ENCODE results near the gene DBX1. TPM values are rescaled to one million over a fixed set of nuclear protein-coding genes. Genes with fewer than 3 reads are reported as not detected.

The DBX1 gene
- total and polyA plus RNA-seq, 2 experiments from 2014 or later: not detected

DNA sequence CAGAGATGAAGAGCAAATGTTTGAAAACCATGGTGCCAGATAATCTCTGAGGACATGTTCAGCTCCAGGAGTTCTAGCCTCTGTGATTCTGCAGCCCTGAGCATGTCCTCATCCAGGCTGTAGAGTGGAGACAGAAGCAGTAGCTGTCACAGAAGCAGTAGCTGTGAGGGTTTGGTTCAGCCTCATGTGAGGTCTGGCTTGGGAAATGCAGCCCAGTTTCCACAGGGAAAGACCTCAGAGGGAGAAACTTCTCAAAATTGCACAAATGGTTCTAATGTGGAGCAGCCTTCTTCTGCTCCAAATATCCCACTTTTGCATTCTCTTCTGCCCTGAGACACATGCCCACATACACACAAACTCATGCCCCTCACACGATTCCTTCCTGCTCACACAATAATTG is 48.4 kb downstream of the DBX1 start:
- Mint-ChIP-seq H3K4me1 (no peaks in the 10 kb centered on the region; the same call in 2 of the 3 replicates), H3K9me3 (no peaks in the 10 kb centered on the region), H3K27me3 (ENCODE audit: insufficient read depth, low read depth, poor library complexity) (peaks cover 4% of the 10 kb centered on the region), H3K27ac (no peak overlapping the region), H3K36me3 (ENCODE audit: low read depth) (peaks cover 84% of the 10 kb centered on the region), H3K4me3 (no peak overlapping the region)
- Histone ChIP-seq H3K9me2 (ENCODE audit: insufficient read depth) (no peaks in the 10 kb centered on the region), H3K4me2 (no peak overlapping the region), H3F3A (replicated peaks; ENCODE audit: low read depth) (no peaks in the 10 kb centered on the region), H4K20me1 (replicated peaks; ENCODE audit: insufficient read depth) (peaks cover 12% of the 10 kb centered on the region; the same call in 1 of the 2 replicates), H3K27ac (ENCODE audit: low read depth) (no peak overlapping the region), H3K27me3 (ENCODE audit: insufficient read depth) (no peaks in the 10 kb centered on the region), H3K79me2 (replicated peaks; ENCODE audit: insufficient read depth) (no peaks in the 10 kb centered on the region), H2AFZ (no peak overlapping the region), H3K4me1 (ENCODE audit: insufficient read depth) (no peaks in the 10 kb centered on the region), H3K36me3 (ENCODE audit: insufficient read depth) (peaks cover 10% of the 10 kb centered on the region; the same call in 1 of the 2 replicates), H3K4me3 (no peak overlapping the region)
- DNase-seq (ENCODE audit: low spot score): no peak
- TF ChIP-seq NANOG (IDR thresholded peaks at IDR 0.05; ENCODE audit: borderline replicate concordance): no peak
- no peak for TF ChIP-seq EZH2phosphoT487 (IDR thresholded peaks at IDR 0.05; ENCODE audit: unreplicated experiment)
- no peak for TF ChIP-seq JUNB (IDR thresholded peaks at IDR 0.05; ENCODE audit: unreplicated experiment)
- no peak for TF ChIP-seq CREB1 (CRISPR knock-in tag; IDR thresholded peaks at IDR 0.05; ENCODE audit: low read depth)
- TF ChIP-seq, protein P1, sequence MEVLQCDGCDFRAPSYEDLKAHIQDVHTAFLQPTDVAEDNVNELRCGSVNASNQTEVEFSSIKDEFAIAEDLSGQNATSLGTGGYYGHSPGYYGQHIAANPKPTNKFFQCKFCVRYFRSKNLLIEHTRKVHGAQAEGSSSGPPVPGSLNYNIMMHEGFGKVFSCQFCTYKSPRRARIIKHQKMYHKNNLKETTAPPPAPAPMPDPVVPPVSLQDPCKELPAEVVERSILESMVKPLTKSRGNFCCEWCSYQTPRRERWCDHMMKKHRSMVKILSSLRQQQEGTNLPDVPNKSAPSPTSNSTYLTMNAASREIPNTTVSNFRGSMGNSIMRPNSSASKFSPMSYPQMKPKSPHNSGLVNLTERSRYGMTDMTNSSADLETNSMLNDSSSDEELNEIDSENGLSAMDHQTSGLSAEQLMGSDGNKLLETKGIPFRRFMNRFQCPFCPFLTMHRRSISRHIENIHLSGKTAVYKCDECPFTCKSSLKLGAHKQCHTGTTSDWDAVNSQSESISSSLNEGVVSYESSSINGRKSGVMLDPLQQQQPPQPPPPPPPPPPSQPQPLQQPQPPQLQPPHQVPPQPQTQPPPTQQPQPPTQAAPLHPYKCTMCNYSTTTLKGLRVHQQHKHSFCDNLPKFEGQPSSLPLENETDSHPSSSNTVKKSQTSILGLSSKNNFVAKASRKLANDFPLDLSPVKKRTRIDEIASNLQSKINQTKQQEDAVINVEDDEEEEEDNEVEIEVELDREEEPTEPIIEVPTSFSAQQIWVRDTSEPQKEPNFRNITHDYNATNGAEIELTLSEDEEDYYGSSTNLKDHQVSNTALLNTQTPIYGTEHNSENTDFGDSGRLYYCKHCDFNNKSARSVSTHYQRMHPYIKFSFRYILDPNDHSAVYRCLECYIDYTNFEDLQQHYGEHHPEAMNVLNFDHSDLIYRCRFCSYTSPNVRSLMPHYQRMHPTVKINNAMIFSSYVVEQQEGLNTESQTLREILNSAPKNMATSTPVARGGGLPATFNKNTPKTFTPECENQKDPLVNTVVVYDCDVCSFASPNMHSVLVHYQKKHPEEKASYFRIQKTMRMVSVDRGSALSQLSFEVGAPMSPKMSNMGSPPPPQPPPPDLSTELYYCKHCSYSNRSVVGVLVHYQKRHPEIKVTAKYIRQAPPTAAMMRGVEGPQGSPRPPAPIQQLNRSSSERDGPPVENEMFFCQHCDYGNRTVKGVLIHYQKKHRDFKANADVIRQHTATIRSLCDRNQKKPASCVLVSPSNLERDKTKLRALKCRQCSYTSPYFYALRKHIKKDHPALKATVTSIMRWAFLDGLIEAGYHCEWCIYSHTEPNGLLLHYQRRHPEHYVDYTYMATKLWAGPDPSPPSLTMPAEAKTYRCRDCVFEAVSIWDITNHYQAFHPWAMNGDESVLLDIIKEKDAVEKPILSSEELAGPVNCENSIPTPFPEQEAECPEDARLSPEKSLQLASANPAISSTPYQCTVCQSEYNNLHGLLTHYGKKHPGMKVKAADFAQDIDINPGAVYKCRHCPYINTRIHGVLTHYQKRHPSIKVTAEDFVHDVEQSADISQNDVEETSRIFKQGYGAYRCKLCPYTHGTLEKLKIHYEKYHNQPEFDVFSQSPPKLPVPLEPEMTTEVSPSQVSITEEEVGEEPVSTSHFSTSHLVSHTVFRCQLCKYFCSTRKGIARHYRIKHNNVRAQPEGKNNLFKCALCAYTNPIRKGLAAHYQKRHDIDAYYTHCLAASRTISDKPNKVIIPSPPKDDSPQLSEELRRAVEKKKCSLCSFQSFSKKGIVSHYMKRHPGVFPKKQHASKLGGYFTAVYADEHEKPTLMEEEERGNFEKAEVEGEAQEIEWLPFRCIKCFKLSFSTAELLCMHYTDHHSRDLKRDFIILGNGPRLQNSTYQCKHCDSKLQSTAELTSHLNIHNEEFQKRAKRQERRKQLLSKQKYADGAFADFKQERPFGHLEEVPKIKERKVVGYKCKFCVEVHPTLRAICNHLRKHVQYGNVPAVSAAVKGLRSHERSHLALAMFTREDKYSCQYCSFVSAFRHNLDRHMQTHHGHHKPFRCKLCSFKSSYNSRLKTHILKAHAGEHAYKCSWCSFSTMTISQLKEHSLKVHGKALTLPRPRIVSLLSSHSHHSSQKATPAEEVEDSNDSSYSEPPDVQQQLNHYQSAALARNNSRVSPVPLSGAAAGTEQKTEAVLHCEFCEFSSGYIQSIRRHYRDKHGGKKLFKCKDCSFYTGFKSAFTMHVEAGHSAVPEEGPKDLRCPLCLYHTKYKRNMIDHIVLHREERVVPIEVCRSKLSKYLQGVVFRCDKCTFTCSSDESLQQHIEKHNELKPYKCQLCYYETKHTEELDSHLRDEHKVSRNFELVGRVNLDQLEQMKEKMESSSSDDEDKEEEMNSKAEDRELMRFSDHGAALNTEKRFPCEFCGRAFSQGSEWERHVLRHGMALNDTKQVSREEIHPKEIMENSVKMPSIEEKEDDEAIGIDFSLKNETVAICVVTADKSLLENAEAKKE (CRISPR knock-in tag; IDR thresholded peaks at IDR 0.05): no peak
- TF ChIP-seq, protein P2, sequence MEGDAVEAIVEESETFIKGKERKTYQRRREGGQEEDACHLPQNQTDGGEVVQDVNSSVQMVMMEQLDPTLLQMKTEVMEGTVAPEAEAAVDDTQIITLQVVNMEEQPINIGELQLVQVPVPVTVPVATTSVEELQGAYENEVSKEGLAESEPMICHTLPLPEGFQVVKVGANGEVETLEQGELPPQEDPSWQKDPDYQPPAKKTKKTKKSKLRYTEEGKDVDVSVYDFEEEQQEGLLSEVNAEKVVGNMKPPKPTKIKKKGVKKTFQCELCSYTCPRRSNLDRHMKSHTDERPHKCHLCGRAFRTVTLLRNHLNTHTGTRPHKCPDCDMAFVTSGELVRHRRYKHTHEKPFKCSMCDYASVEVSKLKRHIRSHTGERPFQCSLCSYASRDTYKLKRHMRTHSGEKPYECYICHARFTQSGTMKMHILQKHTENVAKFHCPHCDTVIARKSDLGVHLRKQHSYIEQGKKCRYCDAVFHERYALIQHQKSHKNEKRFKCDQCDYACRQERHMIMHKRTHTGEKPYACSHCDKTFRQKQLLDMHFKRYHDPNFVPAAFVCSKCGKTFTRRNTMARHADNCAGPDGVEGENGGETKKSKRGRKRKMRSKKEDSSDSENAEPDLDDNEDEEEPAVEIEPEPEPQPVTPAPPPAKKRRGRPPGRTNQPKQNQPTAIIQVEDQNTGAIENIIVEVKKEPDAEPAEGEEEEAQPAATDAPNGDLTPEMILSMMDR (conservative IDR thresholded peaks at IDR 0.05; ENCODE audit: low read depth in 2 of 2): no peak
- TF ChIP-seq EZH2 (IDR thresholded peaks at IDR 0.05; ENCODE audit: low read depth, unreplicated experiment): no peak
- no peak for TF ChIP-seq POLR2AphosphoS5 (IDR thresholded peaks at IDR 0.05; ENCODE audit: low read depth)
- TF ChIP-seq ZNF331 (CRISPR knock-in tag; IDR thresholded peaks at IDR 0.05; ENCODE audit: low read depth): no peak
- TF ChIP-seq, protein P3, sequence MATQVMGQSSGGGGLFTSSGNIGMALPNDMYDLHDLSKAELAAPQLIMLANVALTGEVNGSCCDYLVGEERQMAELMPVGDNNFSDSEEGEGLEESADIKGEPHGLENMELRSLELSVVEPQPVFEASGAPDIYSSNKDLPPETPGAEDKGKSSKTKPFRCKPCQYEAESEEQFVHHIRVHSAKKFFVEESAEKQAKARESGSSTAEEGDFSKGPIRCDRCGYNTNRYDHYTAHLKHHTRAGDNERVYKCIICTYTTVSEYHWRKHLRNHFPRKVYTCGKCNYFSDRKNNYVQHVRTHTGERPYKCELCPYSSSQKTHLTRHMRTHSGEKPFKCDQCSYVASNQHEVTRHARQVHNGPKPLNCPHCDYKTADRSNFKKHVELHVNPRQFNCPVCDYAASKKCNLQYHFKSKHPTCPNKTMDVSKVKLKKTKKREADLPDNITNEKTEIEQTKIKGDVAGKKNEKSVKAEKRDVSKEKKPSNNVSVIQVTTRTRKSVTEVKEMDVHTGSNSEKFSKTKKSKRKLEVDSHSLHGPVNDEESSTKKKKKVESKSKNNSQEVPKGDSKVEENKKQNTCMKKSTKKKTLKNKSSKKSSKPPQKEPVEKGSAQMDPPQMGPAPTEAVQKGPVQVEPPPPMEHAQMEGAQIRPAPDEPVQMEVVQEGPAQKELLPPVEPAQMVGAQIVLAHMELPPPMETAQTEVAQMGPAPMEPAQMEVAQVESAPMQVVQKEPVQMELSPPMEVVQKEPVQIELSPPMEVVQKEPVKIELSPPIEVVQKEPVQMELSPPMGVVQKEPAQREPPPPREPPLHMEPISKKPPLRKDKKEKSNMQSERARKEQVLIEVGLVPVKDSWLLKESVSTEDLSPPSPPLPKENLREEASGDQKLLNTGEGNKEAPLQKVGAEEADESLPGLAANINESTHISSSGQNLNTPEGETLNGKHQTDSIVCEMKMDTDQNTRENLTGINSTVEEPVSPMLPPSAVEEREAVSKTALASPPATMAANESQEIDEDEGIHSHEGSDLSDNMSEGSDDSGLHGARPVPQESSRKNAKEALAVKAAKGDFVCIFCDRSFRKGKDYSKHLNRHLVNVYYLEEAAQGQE (IDR thresholded peaks at IDR 0.05; ENCODE audit: unreplicated experiment): no peak
- no peak for TF ChIP-seq ZNF114 (CRISPR knock-in tag; IDR thresholded peaks at IDR 0.05)
- no peak for TF ChIP-seq STAT1 (IDR thresholded peaks at IDR 0.05; ENCODE audit: unreplicated experiment)
- TF ChIP-seq, protein P4, sequence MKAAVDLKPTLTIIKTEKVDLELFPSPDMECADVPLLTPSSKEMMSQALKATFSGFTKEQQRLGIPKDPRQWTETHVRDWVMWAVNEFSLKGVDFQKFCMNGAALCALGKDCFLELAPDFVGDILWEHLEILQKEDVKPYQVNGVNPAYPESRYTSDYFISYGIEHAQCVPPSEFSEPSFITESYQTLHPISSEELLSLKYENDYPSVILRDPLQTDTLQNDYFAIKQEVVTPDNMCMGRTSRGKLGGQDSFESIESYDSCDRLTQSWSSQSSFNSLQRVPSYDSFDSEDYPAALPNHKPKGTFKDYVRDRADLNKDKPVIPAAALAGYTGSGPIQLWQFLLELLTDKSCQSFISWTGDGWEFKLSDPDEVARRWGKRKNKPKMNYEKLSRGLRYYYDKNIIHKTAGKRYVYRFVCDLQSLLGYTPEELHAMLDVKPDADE (IDR thresholded peaks at IDR 0.05): no peak
- ATAC-seq: no peak
